ENCODE results near the gene ADAMTS12. TPM values are rescaled to one million over a fixed set of nuclear protein-coding genes. Genes with fewer than 3 reads are reported as not detected.
A peak's percentile ranks its signal among the peaks of the same experiment; 100 is the strongest.

ADAMTS12 gene
- total RNA-seq, 6 experiments from 2014 or later: 42.2 to 49.7 (median 47.2) TPM

GRCh38 chr5:33576726-33577590, 314.8 kb downstream of the ADAMTS12 start:
- H3K27ac Mint-ChIP-seq: no peak overlapping the region
- H3K4me3 Mint-ChIP-seq: no peak overlapping the region
- no peaks in the 10 kb centered on the region for H3K9me3 Mint-ChIP-seq
- H3K27me3 Mint-ChIP-seq (ENCODE audit: insufficient read depth): no peaks in the 10 kb centered on the region
- DNase-seq: no peak
- no peak for TF ChIP-seq CTCF (IDR thresholded peaks at IDR 0.05)
- peaks cover 28% of the 10 kb centered on the region for H3K36me3 Mint-ChIP-seq (ENCODE audit: low read depth)
- H3K4me1 Mint-ChIP-seq (ENCODE audit: low read depth): peaks cover 7% of the 10 kb centered on the region; the same call in 1 of the 2 replicates

GRCh38 chr5:33565324-33565723, 326.5 kb downstream of the ADAMTS12 start:
- Mint-ChIP-seq H3K9me3 (no peaks in the 10 kb centered on the region), H3K36me3 (ENCODE audit: low read depth) (no peaks in the 10 kb centered on the region; the same call in 1 of the 2 replicates), H3K4me3 (no peak overlapping the region), H3K4me1 (ENCODE audit: low read depth) (peaks cover 22% of the 10 kb centered on the region), H3K27ac (no peak overlapping the region), H3K27me3 (ENCODE audit: insufficient read depth) (no peaks in the 10 kb centered on the region)
- no peak for TF ChIP-seq CTCF (IDR thresholded peaks at IDR 0.05)
- DNase-seq: no peak

GRCh38 chr5:33563983-33564908, 327.5 kb downstream of the ADAMTS12 start:
- no peak for TF ChIP-seq CTCF (IDR thresholded peaks at IDR 0.05)
- H3K27ac Mint-ChIP-seq: no peak overlapping the region
- no peak for DNase-seq
- peaks cover 24% of the 10 kb centered on the region for H3K4me1 Mint-ChIP-seq (ENCODE audit: low read depth)
- no peaks in the 10 kb centered on the region; the same call in 1 of the 2 replicates for H3K36me3 Mint-ChIP-seq (ENCODE audit: low read depth)
- H3K9me3 Mint-ChIP-seq: no peaks in the 10 kb centered on the region
- no peaks in the 10 kb centered on the region for H3K27me3 Mint-ChIP-seq (ENCODE audit: insufficient read depth)
- no peak overlapping the region for H3K4me3 Mint-ChIP-seq

DNA sequence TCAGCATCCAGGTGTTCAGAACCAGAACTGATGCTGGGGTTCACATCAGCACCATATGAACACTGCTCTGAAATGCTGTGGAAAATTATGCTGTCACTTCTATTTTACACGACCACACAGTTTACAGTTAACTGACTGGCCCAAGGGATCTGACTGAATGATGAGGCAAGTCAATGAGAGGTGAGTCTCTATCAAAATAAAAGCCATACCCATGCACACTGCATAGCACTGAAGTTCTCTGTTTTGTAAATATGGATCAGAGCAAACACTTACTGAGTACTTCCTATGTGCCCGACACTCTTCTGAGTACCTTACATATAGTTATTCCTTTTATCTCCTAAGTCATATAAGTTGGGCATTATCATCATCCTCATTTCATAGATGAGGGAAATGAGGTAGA, 328.3 kb downstream of the ADAMTS12 start:
- H3K9me3 Mint-ChIP-seq: no peaks in the 10 kb centered on the region
- H3K4me3 Mint-ChIP-seq: no peak overlapping the region
- H3K36me3 Mint-ChIP-seq (ENCODE audit: low read depth): no peaks in the 10 kb centered on the region; the same call in 1 of the 2 replicates
- DNase-seq: no peak
- no peaks in the 10 kb centered on the region for H3K27me3 Mint-ChIP-seq (ENCODE audit: insufficient read depth)
- no peak overlapping the region for H3K27ac Mint-ChIP-seq
- peaks cover 31% of the 10 kb centered on the region for H3K4me1 Mint-ChIP-seq (ENCODE audit: low read depth)
- TF ChIP-seq CTCF (IDR thresholded peaks at IDR 0.05): no peak

- H3K4me1 Mint-ChIP-seq (ENCODE audit: low read depth): peaks cover 42% of the 10 kb centered on the region
- DNase-seq: peak; percentile 15
- no peak overlapping the region for H3K27ac Mint-ChIP-seq
- H3K9me3 Mint-ChIP-seq: no peaks in the 10 kb centered on the region
- H3K4me3 Mint-ChIP-seq: no peak overlapping the region
- TF ChIP-seq CTCF (IDR thresholded peaks at IDR 0.05): no peak
- 0 out of 2 replicates have a peak, but pooled peaks cover 2% of the 10 kb centered on the region for H3K27me3 Mint-ChIP-seq (ENCODE audit: insufficient read depth)
- H3K36me3 Mint-ChIP-seq (ENCODE audit: low read depth): peaks cover 29% of the 10 kb centered on the region
These were observed 333.3 kb downstream of the ADAMTS12 start for GRCh38 chr5:33558489-33558888.
